A549 (cell line): Measurements from ENCODE around the gene USP9X. TPM values are rescaled to one million over a fixed set of nuclear protein-coding genes. Genes with fewer than 3 reads are reported as not detected.
"Not testable (repeated sequence)": the region's sequence is repeated elsewhere in the genome, so short reads cannot be mapped to it uniquely, and the experiment has no call there.

Experiments
- ATAC-seq, 2 experiments: fragments of 200-7000 bp in 1 of 2; fragments of >200 bp in 1 of 2; cut with Nextera tagmentation in 1 of 2; cut with Tn5 transposase in 1 of 2; 3 replicates each; pipeline versions ENCODE4 v1.8.0 to v1.9.1; 2018 to 2020; ENCODE audit warnings: mild to moderate bottlenecking in 1 of 2, moderate library complexity in 1 of 2
- CTCF ChIA-PET: fragments of 300-600 bp; sonication (Branson Sonifier 250); formaldehyde crosslinking; extraction: SDS; loops from one replicate; lab custom pipeline; 2021; ENCODE audit warnings: antibody characterized with exemption, inconsistent platforms; lab: Yijun Ruan, JAX
- POLR2A ChIA-PET: fragments of 350-600 bp; formaldehyde crosslinking; extraction: SDS; loops from one replicate; lab custom pipeline; 2021; ENCODE audit warnings: antibody characterized with exemption, inconsistent platforms; lab: Yijun Ruan, JAX
- DNase-seq, 2 experiments: peaks; one replicate each; pipeline versions ENCODE4 v3.0.0 to v3.0.0-alpha.2; 2011 to 2016; ENCODE audit warnings: low read depth in 1 of 2, low spot score in 1 of 2
- FAIRE-seq: peaks from 2 replicates; lab custom pipeline; 2011; peaks lifted over from hg19 to GRCh38; lab: Jason Lieb, UNC
- H3K27ac ChIP-seq, 2 experiments: fragments of >200 bp; sonication (Bioruptor Twin); formaldehyde crosslinking; 3 replicates each; pipeline ENCODE4 v1.5.1; 2016 to 2017
- H3K4me1 ChIP-seq: fragments of >200 bp; sonication (Bioruptor Twin); formaldehyde crosslinking; 3 replicates; pipeline ENCODE4 v1.6.1; 2016
- H3K4me2 ChIP-seq: fragments of >200 bp; sonication (Bioruptor Twin); formaldehyde crosslinking; 3 replicates; pipeline ENCODE4 v1.6.1; 2016
- H3K4me3 ChIP-seq: fragments of >200 bp; sonication (Bioruptor Twin); formaldehyde crosslinking; 3 replicates; pipeline ENCODE4 v1.5.1; 2016
- H3K9me3 ChIP-seq: fragments of >200 bp; sonication (Bioruptor Twin); formaldehyde crosslinking; 3 replicates; pipeline ENCODE4 v1.6.1; 2016
- BHLHE40 ChIP-seq: IDR thresholded peaks from 2 replicates; pipeline ENCODE4 v1.6.1; 2012; ENCODE audit warnings: low read depth, low read length, inconsistent platforms
- CTCF ChIP-seq: fragments of >200 bp; sonication (Bioruptor Twin); formaldehyde crosslinking; IDR thresholded peaks from 3 replicates; pipeline ENCODE4 v1.5.1; 2016
- E2F6 ChIP-seq: IDR thresholded peaks from 2 replicates; pipeline ENCODE4 v1.6.1; 2012; ENCODE audit warnings: low read depth, borderline replicate concordance
- EHF ChIP-seq: fragments of 250-450 bp; sonication (Bioruptor Pico); IDR thresholded peaks from 2 replicates; pipeline ENCODE4 v1.5.0; 2020; ENCODE audit warnings: mild to moderate bottlenecking
- ELK1 ChIP-seq: fragments of 150-350 bp; IDR thresholded peaks from 2 replicates; pipeline ENCODE4 v1.6.1; 2014; ENCODE audit warnings: low read depth, mild to moderate bottlenecking, low read length
- EP300 ChIP-seq, 2 experiments: fragments of >200 bp; sonication (Bioruptor Twin); formaldehyde crosslinking; IDR thresholded peaks; 2 replicates in 1 of 2; 3 replicates in 1 of 2; pipeline ENCODE4 v1.6.1; 2016 to 2017
- FOSL2 ChIP-seq, 2 experiments: fragments of 450-650 bp in 1 of 2; fragments of >200 bp in 1 of 2; sonication (Bioruptor Twin) in 1 of 2; formaldehyde crosslinking; IDR thresholded peaks; 2 replicates each; pipeline versions ENCODE4 v1.5.0 to v1.6.1; 2016 to 2020; ENCODE audit warnings: mild to moderate bottlenecking in 1 of 2, moderate library complexity in 1 of 2
- HOXB13 ChIP-seq: fragments of 250-450 bp; sonication (Bioruptor Pico); IDR thresholded peaks from 2 replicates; pipeline ENCODE4 v1.5.0; 2020; ENCODE audit warnings: low read depth, mild to moderate bottlenecking, moderate library complexity
- MAFK ChIP-seq: fragments of 450-650 bp; IDR thresholded peaks from 2 replicates; pipeline ENCODE4 v1.6.1; 2014; ENCODE audit not compliant: partially characterized antibody
- MAX ChIP-seq: IDR thresholded peaks from 2 replicates; pipeline ENCODE4 v1.6.1; 2012
- NFE2L2 ChIP-seq: fragments of 150-350 bp; conservative IDR thresholded peaks from 2 replicates; pipeline ENCODE4 v1.6.1; 2014; ENCODE audit warnings: low read length
- NR3C1 ChIP-seq: fragments of >200 bp; sonication (Bioruptor Twin); formaldehyde crosslinking; IDR thresholded peaks from 3 replicates; pipeline ENCODE4 v1.6.1; 2017
- POLR2AphosphoS2 ChIP-seq: conservative IDR thresholded peaks from 2 replicates; pipeline ENCODE4 v1.6.1; 2012; ENCODE audit warnings: low read length, improper control_type of control experiment, inconsistent platforms
- RAD21 ChIP-seq, 2 experiments: fragments of >200 bp in 1 of 2; sonication (Bioruptor Twin) in 1 of 2; formaldehyde crosslinking in 1 of 2; IDR thresholded peaks in 1 of 2; conservative IDR thresholded peaks in 1 of 2; 2 replicates in 1 of 2; 3 replicates in 1 of 2; pipeline ENCODE4 v1.6.1; 2012 to 2018; ENCODE audit warnings: inconsistent platforms in 1 of 2
- REST ChIP-seq: fragments of 200-600 bp; sonication (generic); IDR thresholded peaks from 2 replicates; pipeline ENCODE4 v1.6.1; 2016; ENCODE audit warnings: antibody characterized with exemption, mild to moderate bottlenecking, moderate library complexity
- SMC3 ChIP-seq: fragments of >200 bp; sonication (Bioruptor Twin); formaldehyde crosslinking; IDR thresholded peaks from 3 replicates; pipeline ENCODE4 v1.6.1; 2018; ENCODE audit warnings: inconsistent platforms
- USF2 ChIP-seq: fragments of 450-650 bp; IDR thresholded peaks from 2 replicates; pipeline ENCODE4 v1.6.1; 2014; ENCODE audit warnings: antibody characterized with exemption
- ZNF302 ChIP-seq: fragments of 250-450 bp; sonication (Bioruptor Pico); IDR thresholded peaks from 2 replicates; pipeline ENCODE4 v1.9.0; 2021; ENCODE audit warnings: inconsistent platforms, mild to moderate bottlenecking, moderate library complexity
- WGBS: methylation state at CpG from one replicate; pipeline ENCODE4 v1.1.6; 2017; ENCODE audit errors: missing lambda C conversion rate; 5-methylcytosine and 5-hydroxymethylcytosine counted together
- polyA plus RNA-seq, 4 experiments: library from polyadenylated mRNA; depleted of rRNA in 3 of 4; stranded (reverse); fragments of >200 nt; fragmentation: RNase III in 1 of 4; extraction: RNeasy Plus Mini Kit Qiagen cat#74134 plus additional on column Dnase treatment in 1 of 4; gene quantifications; 2 replicates in 3 of 4; 3 replicates in 1 of 4; pipeline ENCODE4 v1.2.3, GENCODE V29; 2011 to 2017

USP9X gene
- polyA plus RNA-seq, 2 of the 4 experiments (the other 2 are of a cell fraction) = 30.7 to 70.4 TPM

GRCh38 chrX:41115104-41115425, 29.8 kb downstream of the USP9X start:
- not testable (repeated sequence) for H3K4me3 ChIP-seq, H3K9me3 ChIP-seq
- H3K4me2 ChIP-seq = peak overlapping the region; percentile 42
- DNase-seq (peak in 1 of 2 experiments; percentile 45), ATAC-seq (peak in 1 of 2 experiments; percentile 77; a peak in 3 of 6 replicates)
- POLR2A ChIA-PET = interaction anchor here (0.6 kb wide), 1 partner anchor 237 kb away, joined by 3 read pairs; no protein-coding TSS in a partner anchor
- CTCF ChIA-PET = interaction anchor here (0.6 to 2.7 kb wide), 42 partner anchors 9 to 1015 kb away, joined by 3 to 20 read pairs (median 4); partner anchors contain the start of gene USP9X
- peak; percentile 63 to 67 for TF ChIP-seq RAD21 (conservative IDR thresholded peaks at IDR 0.05 in 1 of 2, IDR thresholded peaks at IDR 0.05 in 1 of 2)
- peak; percentile 49; the same call in 1 of the 3 replicates for TF ChIP-seq SMC3
- peak; percentile 76 for TF ChIP-seq CTCF
- TF ChIP-seq, all 56 proteins: peak for 3; not testable (repeated sequence) for 53
- peak overlapping the region in 1 of 2 experiments; percentile 63; a peak in 2 of 6 replicates for H3K27ac ChIP-seq
- H3K4me1 ChIP-seq = peaks cover 52% of the 10 kb centered on the region
- WGBS = 1% methylated on average over 3 of the region's 4 CpGs
- FAIRE-seq = not testable (repeated sequence)

- FAIRE-seq (no peak), DNase-seq (no peak), ATAC-seq (no peak)
- H3K9me3 ChIP-seq = no peaks in the 10 kb centered on the region
- peak overlapping the region; percentile 13; the same call in 1 of the 3 replicates for H3K4me2 ChIP-seq
- CTCF ChIA-PET = interaction anchor here (0.7 to 1.7 kb wide), 3 partner anchors 180 to 481 kb away, joined by 3 to 5 read pairs (median 3); no protein-coding TSS in a partner anchor
- POLR2A ChIA-PET = no interaction called here
- H3K4me1 ChIP-seq = peaks cover 53% of the 10 kb centered on the region
- no peak for TF ChIP-seq NR3C1
- TF ChIP-seq BHLHE40 = no peak
- TF ChIP-seq REST = no peak
- no peak for TF ChIP-seq ELK1
- TF ChIP-seq HOXB13 = no peak
- TF ChIP-seq RAD21 (conservative IDR thresholded peaks at IDR 0.05 in 1 of 2, IDR thresholded peaks at IDR 0.05 in 1 of 2) = no peak
- TF ChIP-seq POLR2AphosphoS2 = no peak
- TF ChIP-seq EHF (CRISPR knock-in tag) = no peak
- TF ChIP-seq MAFK = no peak
- TF ChIP-seq ZNF302 (CRISPR knock-in tag) = no peak
- no peak for TF ChIP-seq MAX
- TF ChIP-seq NFE2L2 = no peak
- no peak for TF ChIP-seq EP300 (IDR thresholded peaks at IDR 0.05)
- no peak for TF ChIP-seq USF2
- TF ChIP-seq CTCF = no peak
- TF ChIP-seq E2F6 = no peak
- no peak for TF ChIP-seq FOSL2 (IDR thresholded peaks at IDR 0.05)
- TF ChIP-seq FOSL2 (CRISPR knock-in tag; IDR thresholded peaks at IDR 0.05) = no peak
- no peak overlapping the region for H3K4me3 ChIP-seq
- no peak overlapping the region for H3K27ac ChIP-seq
- WGBS = 74% methylated on average over 4 of the region's 4 CpGs
Measured at GRCh38 chrX:41116948-41117347, 31.7 kb downstream of the USP9X start.
